ENCODE measurements around the gene NAGK. TPM values are rescaled to one million over a fixed set of nuclear protein-coding genes. Genes with fewer than 3 reads are reported as not detected.

Gene NAGK
- total RNA-seq, 1 donor from 2014 or later: 138 TPM

- no peak overlapping the region for H3K4me3 ChIP-seq (ENCODE audit: low read depth, low read length)
- no peaks in the 10 kb centered on the region for H3K27me3 ChIP-seq (ENCODE audit: control insufficient read depth, insufficient read depth, low read length)
- no peak for DNase-seq (ENCODE audit: low read depth)
- no peaks in the 10 kb centered on the region for H3K36me3 ChIP-seq (ENCODE audit: control insufficient read depth, insufficient read depth, low read length)
- TF ChIP-seq CTCF (IDR thresholded peaks at IDR 0.05; ENCODE audit: insufficient read depth, low read length, poor library complexity, severe bottlenecking): no peak
Observed at GRCh38 chr2:71108091-71108490, 39.6 kb downstream of the NAGK start.

GRCh38 chr2:71113843-71114242, 45.4 kb downstream of the NAGK start:
- no peak for DNase-seq (ENCODE audit: low read depth)
- H3K27me3 ChIP-seq (ENCODE audit: control insufficient read depth, insufficient read depth, low read length): no peaks in the 10 kb centered on the region
- no peak for TF ChIP-seq CTCF (IDR thresholded peaks at IDR 0.05; ENCODE audit: insufficient read depth, low read length, poor library complexity, severe bottlenecking)
- no peak overlapping the region for H3K4me3 ChIP-seq (ENCODE audit: low read depth, low read length)
- H3K36me3 ChIP-seq (ENCODE audit: control insufficient read depth, insufficient read depth, low read length): no peaks in the 10 kb centered on the region

GRCh38 chr2:71117063-71117462, 48.6 kb downstream of the NAGK start:
- DNase-seq (ENCODE audit: low read depth): no peak
- Histone ChIP-seq H3K36me3 (ENCODE audit: control insufficient read depth, insufficient read depth, low read length) (no peaks in the 10 kb centered on the region), H3K27me3 (ENCODE audit: control insufficient read depth, insufficient read depth, low read length) (no peaks in the 10 kb centered on the region), H3K4me3 (ENCODE audit: low read depth, low read length) (no peak overlapping the region)
- no peak for TF ChIP-seq CTCF (IDR thresholded peaks at IDR 0.05; ENCODE audit: insufficient read depth, low read length, poor library complexity, severe bottlenecking)

- DNase-seq (ENCODE audit: low read depth): no peak
- H3K4me3 ChIP-seq (ENCODE audit: low read depth, low read length): no peak overlapping the region
Observed at GRCh38 chr2:71120195-71120594, 51.7 kb downstream of the NAGK start.

GRCh38 chr2:71121479-71121878, 53.0 kb downstream of the NAGK start:
- Histone ChIP-seq H3K4me3 (ENCODE audit: low read depth, low read length) (no peak overlapping the region), H3K27me3 (ENCODE audit: control insufficient read depth, insufficient read depth, low read length) (no peaks in the 10 kb centered on the region), H3K36me3 (ENCODE audit: control insufficient read depth, insufficient read depth, low read length) (no peaks in the 10 kb centered on the region)
- no peak for TF ChIP-seq CTCF (IDR thresholded peaks at IDR 0.05; ENCODE audit: insufficient read depth, low read length, poor library complexity, severe bottlenecking)
- DNase-seq (ENCODE audit: low read depth): no peak

More at GRCh38 chr2:71120195-71120594, 51.7 kb downstream of the NAGK start:
- Histone ChIP-seq H3K27me3 (ENCODE audit: control insufficient read depth, insufficient read depth, low read length) (no peaks in the 10 kb centered on the region), H3K36me3 (ENCODE audit: control insufficient read depth, insufficient read depth, low read length) (no peaks in the 10 kb centered on the region)
- no peak for TF ChIP-seq CTCF (IDR thresholded peaks at IDR 0.05; ENCODE audit: insufficient read depth, low read length, poor library complexity, severe bottlenecking)

All from kidney epithelial cell (primary cell).